ENCODE data around the gene SMCP.

DNA sequence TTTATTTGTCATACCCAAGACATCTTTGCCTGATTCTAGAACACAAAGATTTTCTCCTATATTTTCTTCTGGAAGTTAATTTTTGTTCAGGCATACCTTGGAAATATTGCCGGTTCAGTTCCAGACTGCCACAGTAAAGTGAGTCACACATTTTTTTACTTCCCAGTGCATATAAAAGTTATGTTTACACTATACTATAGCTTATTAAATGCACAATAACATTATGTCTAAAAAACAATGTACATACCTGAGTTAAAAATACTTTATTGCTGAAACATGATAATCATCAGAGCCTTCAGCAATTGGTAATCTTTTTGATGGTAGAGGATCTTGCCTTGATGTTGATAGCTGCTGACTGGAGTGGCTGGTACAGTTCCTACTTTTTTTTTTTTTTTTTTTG lies 10.0 kb downstream of the SMCP start:
- TF ChIP-seq, protein P1, sequence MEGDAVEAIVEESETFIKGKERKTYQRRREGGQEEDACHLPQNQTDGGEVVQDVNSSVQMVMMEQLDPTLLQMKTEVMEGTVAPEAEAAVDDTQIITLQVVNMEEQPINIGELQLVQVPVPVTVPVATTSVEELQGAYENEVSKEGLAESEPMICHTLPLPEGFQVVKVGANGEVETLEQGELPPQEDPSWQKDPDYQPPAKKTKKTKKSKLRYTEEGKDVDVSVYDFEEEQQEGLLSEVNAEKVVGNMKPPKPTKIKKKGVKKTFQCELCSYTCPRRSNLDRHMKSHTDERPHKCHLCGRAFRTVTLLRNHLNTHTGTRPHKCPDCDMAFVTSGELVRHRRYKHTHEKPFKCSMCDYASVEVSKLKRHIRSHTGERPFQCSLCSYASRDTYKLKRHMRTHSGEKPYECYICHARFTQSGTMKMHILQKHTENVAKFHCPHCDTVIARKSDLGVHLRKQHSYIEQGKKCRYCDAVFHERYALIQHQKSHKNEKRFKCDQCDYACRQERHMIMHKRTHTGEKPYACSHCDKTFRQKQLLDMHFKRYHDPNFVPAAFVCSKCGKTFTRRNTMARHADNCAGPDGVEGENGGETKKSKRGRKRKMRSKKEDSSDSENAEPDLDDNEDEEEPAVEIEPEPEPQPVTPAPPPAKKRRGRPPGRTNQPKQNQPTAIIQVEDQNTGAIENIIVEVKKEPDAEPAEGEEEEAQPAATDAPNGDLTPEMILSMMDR (conservative IDR thresholded peaks at IDR 0.05; ENCODE audit: low read depth, low read length), result no peak
- TF ChIP-seq EZH2 (IDR thresholded peaks at IDR 0.05; ENCODE audit: borderline replicate concordance, low read depth, low read length, poor library complexity, severe bottlenecking), result no peak
